HUES64 (cell line): ENCODE results near the gene ZRANB3.

ENCODE experiments used
- H3K27ac ChIP-seq: 2 replicates; pipeline ENCODE4 v1.7.0; 2013; ENCODE audit warnings: low read depth, low read length, inconsistent platforms
- H3K27me3 ChIP-seq: 2 replicates; pipeline ENCODE4 v1.6.1; 2013; ENCODE audit warnings: mild to moderate bottlenecking, low read length; ENCODE audit not compliant: insufficient read depth
- H3K36me3 ChIP-seq: 2 replicates; pipeline ENCODE4 v1.6.1; 2013; ENCODE audit warnings: mild to moderate bottlenecking, low read length; ENCODE audit not compliant: insufficient read depth
- H3K4me1 ChIP-seq: 2 replicates; pipeline ENCODE4 v1.6.1; 2013; ENCODE audit warnings: mild to moderate bottlenecking, low read length, moderate library complexity; ENCODE audit not compliant: insufficient read depth
- H3K4me3 ChIP-seq: 2 replicates; pipeline ENCODE4 v1.5.1; 2013; ENCODE audit warnings: mild to moderate bottlenecking, low read length, moderate library complexity
- H3K9ac ChIP-seq: 2 replicates; pipeline ENCODE4 v1.6.1; 2013; ENCODE audit warnings: mild to moderate bottlenecking, low read depth, low read length
- H3K9me3 ChIP-seq: 2 replicates; pipeline ENCODE4 v1.6.1; 2013; ENCODE audit warnings: low read depth, low read length; ENCODE audit not compliant: insufficient read depth
- WGBS: fragments of 150-250, 120-280 bp; methylation state at CpG from one replicate; pipeline ENCODE4 v1.1.7; 2013; ENCODE audit warnings: missing lambda C conversion rate; 5-methylcytosine and 5-hydroxymethylcytosine counted together

Gene ZRANB3

GRCh38 chr2:135212757-135213156 lies 318.3 kb downstream of the ZRANB3 start:
- Histone ChIP-seq H3K27ac (peak overlapping the region; percentile 44), H3K9ac (no peak overlapping the region; the same call in 1 of the 2 replicates), H3K9me3 (no peaks in the 10 kb centered on the region), H3K27me3 (no peaks in the 10 kb centered on the region), H3K4me1 (peaks cover 20% of the 10 kb centered on the region), H3K4me3 (no peak overlapping the region), H3K36me3 (0 out of 2 replicates have a peak, but pooled peaks cover 3% of the 10 kb centered on the region)
- WGBS, result 62% methylated on average over 2 of the region's 2 CpGs

GRCh38 chr2:135208016-135208415 lies 323.0 kb downstream of the ZRANB3 start:
- peaks cover 14% of the 10 kb centered on the region for H3K4me1 ChIP-seq
- H3K27ac ChIP-seq, result no peak overlapping the region
- WGBS, result 90% methylated on average over 2 of the region's 2 CpGs
- H3K9ac ChIP-seq, result no peak overlapping the region
- H3K27me3 ChIP-seq, result no peaks in the 10 kb centered on the region
- no peaks in the 10 kb centered on the region for H3K9me3 ChIP-seq
- H3K36me3 ChIP-seq, result peaks cover 12% of the 10 kb centered on the region
- H3K4me3 ChIP-seq, result no peak overlapping the region

- WGBS, result over 99% methylated on average over 3 of the region's 3 CpGs
- H3K9ac ChIP-seq, result no peak overlapping the region
Observed at GRCh38 chr2:135203944-135204343, 327.1 kb downstream of the ZRANB3 start.

GRCh38 chr2:135202751-135203150 lies 328.3 kb downstream of the ZRANB3 start:
- Histone ChIP-seq H3K36me3 (peaks cover 18% of the 10 kb centered on the region), H3K27ac (no peak overlapping the region), H3K9me3 (no peaks in the 10 kb centered on the region), H3K4me3 (no peak overlapping the region), H3K4me1 (no peaks in the 10 kb centered on the region), H3K9ac (no peak overlapping the region), H3K27me3 (no peaks in the 10 kb centered on the region)

More at GRCh38 chr2:135203944-135204343, 327.1 kb downstream of the ZRANB3 start:
- H3K27me3 ChIP-seq, result no peaks in the 10 kb centered on the region
- peaks cover 18% of the 10 kb centered on the region for H3K36me3 ChIP-seq
- no peaks in the 10 kb centered on the region for H3K9me3 ChIP-seq
- H3K4me1 ChIP-seq, result no peaks in the 10 kb centered on the region
- H3K4me3 ChIP-seq, result no peak overlapping the region
- no peak overlapping the region for H3K27ac ChIP-seq

GRCh38 chr2:135198481-135198880 lies 332.5 kb downstream of the ZRANB3 start:
- Histone ChIP-seq H3K9me3 (0 out of 2 replicates have a peak, but pooled peaks cover 5% of the 10 kb centered on the region), H3K27ac (no peak overlapping the region), H3K4me3 (no peak overlapping the region), H3K27me3 (no peaks in the 10 kb centered on the region), H3K4me1 (no peaks in the 10 kb centered on the region), H3K36me3 (peaks cover 6% of the 10 kb centered on the region; the same call in 1 of the 2 replicates), H3K9ac (no peak overlapping the region)
- WGBS, result 92% methylated on average over 3 of the region's 3 CpGs

GRCh38 chr2:135190799-135191198 lies 340.2 kb downstream of the ZRANB3 start:
- Histone ChIP-seq H3K9me3 (peaks cover 14% of the 10 kb centered on the region; the same call in 1 of the 2 replicates), H3K36me3 (no peaks in the 10 kb centered on the region), H3K4me3 (no peak overlapping the region), H3K9ac (no peak overlapping the region), H3K27ac (no peak overlapping the region), H3K4me1 (no peaks in the 10 kb centered on the region), H3K27me3 (no peaks in the 10 kb centered on the region)

GRCh38 chr2:135189148-135189547 lies 341.9 kb downstream of the ZRANB3 start:
- Histone ChIP-seq H3K27ac (no peak overlapping the region), H3K9ac (no peak overlapping the region), H3K4me3 (no peak overlapping the region), H3K9me3 (peaks cover 14% of the 10 kb centered on the region; the same call in 1 of the 2 replicates), H3K36me3 (no peaks in the 10 kb centered on the region), H3K27me3 (no peaks in the 10 kb centered on the region), H3K4me1 (no peaks in the 10 kb centered on the region)
- 100% methylated on average over 1 of the region's 1 CpG for WGBS

GRCh38 chr2:135187270-135187669 lies 343.7 kb downstream of the ZRANB3 start:
- H3K27me3 ChIP-seq, result no peaks in the 10 kb centered on the region
- no peaks in the 10 kb centered on the region for H3K36me3 ChIP-seq
- peaks cover 8% of the 10 kb centered on the region; the same call in 1 of the 2 replicates for H3K9me3 ChIP-seq
- no peaks in the 10 kb centered on the region for H3K4me1 ChIP-seq
- no peak overlapping the region for H3K9ac ChIP-seq
- no peak overlapping the region for H3K4me3 ChIP-seq
- no peak overlapping the region for H3K27ac ChIP-seq
- 93% methylated on average over 3 of the region's 3 CpGs for WGBS

- H3K4me3 ChIP-seq, result no peak overlapping the region
- H3K36me3 ChIP-seq, result no peaks in the 10 kb centered on the region
- H3K4me1 ChIP-seq, result peaks cover 3% of the 10 kb centered on the region; the same call in 1 of the 2 replicates
- 88% methylated on average over 5 of the region's 5 CpGs for WGBS
- H3K27ac ChIP-seq, result no peak overlapping the region
- H3K27me3 ChIP-seq, result no peaks in the 10 kb centered on the region
- H3K9ac ChIP-seq, result no peak overlapping the region
- H3K9me3 ChIP-seq, result peaks cover under 1% of the 10 kb centered on the region; the same call in 1 of the 2 replicates
Observed at GRCh38 chr2:135186054-135186453, 345.0 kb downstream of the ZRANB3 start.

GRCh38 chr2:135183822-135184221 lies 347.2 kb downstream of the ZRANB3 start:
- Histone ChIP-seq H3K9ac (no peak overlapping the region), H3K4me3 (no peak overlapping the region), H3K27ac (no peak overlapping the region), H3K36me3 (no peaks in the 10 kb centered on the region), H3K27me3 (no peaks in the 10 kb centered on the region), H3K4me1 (peaks cover 3% of the 10 kb centered on the region; the same call in 1 of the 2 replicates), H3K9me3 (no peaks in the 10 kb centered on the region)
- WGBS, result 100% methylated on average over 1 of the region's 1 CpG

GRCh38 chr2:135182601-135183000 lies 348.4 kb downstream of the ZRANB3 start:
- Histone ChIP-seq H3K9ac (no peak overlapping the region), H3K9me3 (no peaks in the 10 kb centered on the region), H3K4me3 (no peak overlapping the region), H3K4me1 (peaks cover 3% of the 10 kb centered on the region; the same call in 1 of the 2 replicates), H3K36me3 (no peaks in the 10 kb centered on the region), H3K27me3 (no peaks in the 10 kb centered on the region), H3K27ac (no peak overlapping the region)
- WGBS, result 98% methylated on average over 3 of the region's 3 CpGs

- H3K27me3 ChIP-seq, result no peaks in the 10 kb centered on the region
- no peaks in the 10 kb centered on the region for H3K36me3 ChIP-seq
- H3K9me3 ChIP-seq, result peaks cover 4% of the 10 kb centered on the region; the same call in 1 of the 2 replicates
- 65% methylated on average over 8 of the region's 8 CpGs for WGBS
- H3K27ac ChIP-seq, result no peak overlapping the region
- H3K9ac ChIP-seq, result no peak overlapping the region
- H3K4me3 ChIP-seq, result no peak overlapping the region
- H3K4me1 ChIP-seq, result peaks cover 3% of the 10 kb centered on the region; the same call in 1 of the 2 replicates
Observed at GRCh38 chr2:135182190-135182589, 348.8 kb downstream of the ZRANB3 start.
